Measurements from ENCODE around the gene AGO4. TPM values are rescaled to one million over a fixed set of nuclear protein-coding genes. Genes with fewer than 3 reads are reported as not detected.

Gene AGO4
- total and polyA plus RNA-seq, 2 of the 8 experiments (the other 6 are each of a cell fraction or from before 2014, with no cell fraction given) = 5.5 to 7.7 TPM

DNA sequence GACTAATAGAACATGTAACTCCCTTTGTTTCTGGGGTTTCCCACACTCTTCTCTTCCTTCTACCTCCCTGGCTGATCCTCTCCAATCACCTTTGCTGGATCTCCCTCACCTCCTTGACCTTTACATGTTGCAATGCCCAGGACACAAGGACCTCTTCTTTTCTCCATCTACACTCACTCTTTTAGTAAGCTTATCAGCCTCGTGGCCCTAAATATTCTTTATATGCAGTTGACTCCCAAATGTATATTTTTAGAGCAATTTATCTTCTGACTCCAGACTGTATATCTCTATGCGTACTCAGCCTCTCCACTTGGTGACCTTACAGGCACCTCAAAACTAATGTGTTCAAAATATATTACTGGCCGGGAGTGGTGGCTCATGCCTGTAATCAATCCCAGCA, 19.7 kb upstream of the AGO4 start (continued):
- no peak for TF ChIP-seq TCF12 (IDR thresholded peaks at IDR 0.05; ENCODE audit: low read depth, low read length)
- TF ChIP-seq HDAC2 (IDR thresholded peaks at IDR 0.05; ENCODE audit: borderline replicate concordance in 1 of 2, low read depth in 2 of 2, low read length in 2 of 2) = no peak
- no peak for TF ChIP-seq SUZ12 (IDR thresholded peaks at IDR 0.05; ENCODE audit: low read length)
- TF ChIP-seq RAD21 (IDR thresholded peaks at IDR 0.05 in 1 of 2, conservative IDR thresholded peaks at IDR 0.05 in 1 of 2; ENCODE audit: low read depth in 2 of 2, low read length in 2 of 2) = no peak

Measured in H1 (cell line).